Measurements from ENCODE around the gene TMEM147.

Gene TMEM147

GRCh38 chr19:35502751-35503150 is 42.7 kb upstream of the TMEM147 start:
- DNase-seq (ENCODE audit: low read depth in 1 of 2, low spot score in 1 of 2), result no peak
- Histone ChIP-seq H3K27me3 (ENCODE audit: insufficient read depth, poor library complexity, severe bottlenecking) (peaks cover 19% of the 10 kb centered on the region), H3K27ac (replicated peaks) (no peak overlapping the region), H3K4me3 (replicated peaks; ENCODE audit: insufficient read depth, low read length) (no peak overlapping the region)
- TF ChIP-seq CTCF (IDR thresholded peaks at IDR 0.05; ENCODE audit: insufficient read depth, low read length) (no peak), POLR2AphosphoS5 (IDR thresholded peaks at IDR 0.05; ENCODE audit: low read depth) (no peak), REST (IDR thresholded peaks at IDR 0.05; ENCODE audit: insufficient replicate concordance, low read depth) (no peak)

GRCh38 chr19:35506011-35506410 is 39.4 kb upstream of the TMEM147 start:
- no peak for DNase-seq (ENCODE audit: low read depth in 1 of 2, low spot score in 1 of 2)
- Histone ChIP-seq H3K27me3 (ENCODE audit: insufficient read depth, poor library complexity, severe bottlenecking) (peaks cover 47% of the 10 kb centered on the region), H3K4me3 (replicated peaks; ENCODE audit: insufficient read depth, low read length) (no peak overlapping the region), H3K27ac (replicated peaks) (no peak overlapping the region)
- TF ChIP-seq POLR2AphosphoS5 (IDR thresholded peaks at IDR 0.05; ENCODE audit: low read depth) (no peak), GABPA (IDR thresholded peaks at IDR 0.05; ENCODE audit: low read depth) (no peak), REST (IDR thresholded peaks at IDR 0.05; ENCODE audit: insufficient replicate concordance, low read depth) (no peak), CTCF (IDR thresholded peaks at IDR 0.05; ENCODE audit: insufficient read depth, low read length) (no peak), SPI1 (IDR thresholded peaks at IDR 0.05; ENCODE audit: borderline replicate concordance, low read depth) (no peak)

GRCh38 chr19:35507561-35507960 is 37.9 kb upstream of the TMEM147 start:
- Histone ChIP-seq H3K27ac (replicated peaks) (no peak overlapping the region), H3K27me3 (ENCODE audit: insufficient read depth, poor library complexity, severe bottlenecking) (peaks cover 52% of the 10 kb centered on the region), H3K4me3 (replicated peaks; ENCODE audit: insufficient read depth, low read length) (no peak overlapping the region)
- TF ChIP-seq GABPA (IDR thresholded peaks at IDR 0.05; ENCODE audit: low read depth), result no peak
- TF ChIP-seq CTCF (IDR thresholded peaks at IDR 0.05; ENCODE audit: insufficient read depth, low read length), result no peak
- no peak for TF ChIP-seq SPI1 (IDR thresholded peaks at IDR 0.05; ENCODE audit: borderline replicate concordance, low read depth)
- TF ChIP-seq POLR2AphosphoS5 (IDR thresholded peaks at IDR 0.05; ENCODE audit: low read depth), result no peak
- no peak for TF ChIP-seq REST (IDR thresholded peaks at IDR 0.05; ENCODE audit: insufficient replicate concordance, low read depth)
- no peak for DNase-seq (ENCODE audit: low read depth in 1 of 2, low spot score in 1 of 2)

Measured in HL-60 (cell line).